H1 (cell line): ENCODE results near the gene SIGLEC14. TPM values are rescaled to one million over a fixed set of nuclear protein-coding genes. Genes with fewer than 3 reads are reported as not detected.

Experiments
- CTCF ChIA-PET: fragments of 300-600 bp; sonication (Branson Sonifier 250); formaldehyde crosslinking; loops from one replicate; lab custom pipeline; 2021; ENCODE audit not compliant: partially characterized antibody; lab: Charles Lee
- POLR2A ChIA-PET: fragments of 300-600 bp; sonication (Branson Sonifier 250); formaldehyde crosslinking; loops from one replicate; lab custom pipeline; 2021; ENCODE audit warnings: inconsistent platforms; ENCODE audit not compliant: partially characterized antibody; lab: Charles Lee
- DNase-seq, 2 experiments: peaks; one replicate each; pipeline versions ENCODE4 v3.0.0 to v3.0.0-alpha.2; 2010 to 2022; ENCODE audit warnings: low spot score in 2 of 2, low read depth in 1 of 2, mixed read lengths in 1 of 2
- FAIRE-seq: peaks from 2 replicates; lab custom pipeline; 2011; peaks lifted over from hg19 to GRCh38; lab: Jason Lieb, UNC
- H2AFZ ChIP-seq: 2 replicates; pipeline ENCODE4 v1.8.1; 2012; ENCODE audit warnings: low read length, inconsistent platforms
- H2AK5ac ChIP-seq: 2 replicates; pipeline ENCODE4 v1.6.1; 2013; ENCODE audit warnings: low read depth, low read length
- H2BK120ac ChIP-seq: replicated peaks from 2 replicates; pipeline ENCODE3; 2013; ENCODE audit warnings: low read depth, low read length, inconsistent platforms
- H2BK12ac ChIP-seq: 2 replicates; pipeline ENCODE4 v1.6.1; 2013; ENCODE audit warnings: low read depth, low read length
- H2BK15ac ChIP-seq: 2 replicates; pipeline ENCODE4 v1.6.1; 2013; ENCODE audit warnings: low read length
- H2BK20ac ChIP-seq: 2 replicates; pipeline ENCODE4 v1.6.1; 2013; ENCODE audit warnings: low read length
- H2BK5ac ChIP-seq: 2 replicates; pipeline ENCODE4 v1.6.1; 2013; ENCODE audit warnings: low read depth, low read length
- H3K14ac ChIP-seq: 2 replicates; pipeline ENCODE4 v1.6.1; 2013; ENCODE audit warnings: inconsistent platforms; ENCODE audit not compliant: insufficient read length
- H3K18ac ChIP-seq: 2 replicates; pipeline ENCODE4 v1.6.1; 2013; ENCODE audit warnings: low read length; ENCODE audit errors: extremely low read depth
- H3K23ac ChIP-seq: 2 replicates; pipeline ENCODE4 v1.6.1; 2013; ENCODE audit warnings: inconsistent platforms; ENCODE audit not compliant: insufficient read length
- H3K23me2 ChIP-seq: 2 replicates; pipeline ENCODE4 v1.6.1; 2013; ENCODE audit warnings: low read depth, low read length
- H3K27ac ChIP-seq: 2 replicates; pipeline ENCODE4 v1.6.1; 2011; ENCODE audit warnings: low read depth, low read length, inconsistent platforms
- H3K27me3 ChIP-seq, 4 experiments: replicated peaks in 1 of 4; 1 replicate in 1 of 4; 2 replicates in 3 of 4; pipeline versions ENCODE4 v1.6.1 to v1.8.1; 2011 to 2013; ENCODE audit warnings: low read length in 3 of 4, mild to moderate bottlenecking in 3 of 4, inconsistent platforms in 2 of 4, mixed read lengths in 2 of 4, moderate library complexity in 1 of 4; ENCODE audit not compliant: control insufficient read depth in 3 of 4, insufficient read depth in 3 of 4; ENCODE audit errors: extremely low read depth in 1 of 4
- H3K36me3 ChIP-seq, 4 experiments: 2 replicates each; pipeline versions ENCODE4 v1.6.1 to v1.8.1; 2011 to 2013; ENCODE audit warnings: mild to moderate bottlenecking in 4 of 4, low read length in 3 of 4, moderate library complexity in 2 of 4, control low read depth in 1 of 4, inconsistent platforms in 1 of 4; ENCODE audit not compliant: insufficient read depth in 4 of 4, control insufficient read depth in 2 of 4
- H3K4ac ChIP-seq: replicated peaks from 2 replicates; pipeline ENCODE3; 2013; ENCODE audit warnings: low read length, low read depth, mixed read lengths, inconsistent platforms; ENCODE audit not compliant: insufficient read length
- H3K4me1 ChIP-seq, 4 experiments: replicated peaks in 1 of 4; 1 replicate in 1 of 4; 2 replicates in 3 of 4; pipeline versions ENCODE4 v1.6.1 to v1.8.1; 2011 to 2013; ENCODE audit warnings: low read length in 3 of 4, inconsistent platforms in 2 of 4, mixed read lengths in 1 of 4; ENCODE audit not compliant: insufficient read depth in 4 of 4, control insufficient read depth in 3 of 4
- H3K4me2 ChIP-seq, 2 experiments: 2 replicates each; pipeline versions ENCODE4 v1.6.1 to v1.8.1; 2011 to 2013; ENCODE audit warnings: low read depth in 2 of 2, low read length in 2 of 2, control low read depth in 1 of 2, inconsistent platforms in 1 of 2, mild to moderate bottlenecking in 1 of 2; ENCODE audit not compliant: insufficient read depth in 1 of 2
- H3K4me3 ChIP-seq, 4 experiments: fragments of 200-600, 300-600 bp in 1 of 4; sonication (generic), shearing (Covaris generic), sonication (Bioruptor Twin) in 1 of 4; 2 replicates each; pipeline versions ENCODE4 v1.5.1 to v1.8.1; 2011 to 2016; ENCODE audit warnings: low read length in 4 of 4, low read depth in 3 of 4, control low read depth in 2 of 4, inconsistent platforms in 2 of 4, mild to moderate bottlenecking in 2 of 4, mixed read lengths in 1 of 4, moderate library complexity in 1 of 4; ENCODE audit not compliant: insufficient read depth in 2 of 4; ENCODE audit errors: extremely low read depth in 1 of 4
- H3K56ac ChIP-seq: replicated peaks from 2 replicates; pipeline ENCODE3; 2013; ENCODE audit warnings: low read depth, mild to moderate bottlenecking, mixed read lengths, low read length, inconsistent platforms; ENCODE audit not compliant: insufficient read length
- H3K79me1 ChIP-seq: 2 replicates; pipeline ENCODE4 v1.6.1; 2013; ENCODE audit warnings: low read depth, low read length, control low read depth
- H3K79me2 ChIP-seq, 2 experiments: 2 replicates each; pipeline versions ENCODE4 v1.6.1 to v1.8.1; 2012 to 2013; ENCODE audit warnings: low read length in 2 of 2, mild to moderate bottlenecking in 2 of 2, inconsistent platforms in 1 of 2; ENCODE audit not compliant: insufficient read depth in 2 of 2, control insufficient read depth in 1 of 2
- H3K9ac ChIP-seq, 4 experiments: replicated peaks in 1 of 4; 1 replicate in 1 of 4; 2 replicates in 3 of 4; pipeline versions ENCODE4 v1.6.1 to v1.8.1; 2011 to 2013; ENCODE audit warnings: low read depth in 3 of 4, low read length in 3 of 4, control low read depth in 2 of 4, mild to moderate bottlenecking in 2 of 4, moderate library complexity in 2 of 4, inconsistent platforms in 1 of 4; ENCODE audit errors: extremely low read depth in 1 of 4
- H3K9me3 ChIP-seq, 2 experiments: 2 replicates each; pipeline versions ENCODE4 v1.6.1 to v1.8.1; 2012 to 2013; ENCODE audit warnings: mild to moderate bottlenecking in 2 of 2, moderate library complexity in 2 of 2, control low read depth in 1 of 2, inconsistent platforms in 1 of 2, low read depth in 1 of 2, low read length in 1 of 2, mixed read lengths in 1 of 2; ENCODE audit not compliant: insufficient read depth in 2 of 2
- H4K20me1 ChIP-seq, 2 experiments: replicated peaks in 1 of 2; 2 replicates each; pipeline versions ENCODE3 to v1.8.1; 2011 to 2013; ENCODE audit warnings: inconsistent platforms in 2 of 2, low read length in 2 of 2, mild to moderate bottlenecking in 1 of 2; ENCODE audit not compliant: insufficient read depth in 2 of 2, control insufficient read depth in 1 of 2
- H4K5ac ChIP-seq: 2 replicates; pipeline ENCODE4 v1.6.1; 2013; ENCODE audit warnings: low read length, low read depth, mixed read lengths, inconsistent platforms; ENCODE audit not compliant: insufficient read length
- H4K8ac ChIP-seq: 2 replicates; pipeline ENCODE4 v1.8.0; 2013; ENCODE audit warnings: mild to moderate bottlenecking, moderate library complexity, low read length, inconsistent platforms; ENCODE audit not compliant: insufficient read depth; ENCODE audit errors: extremely low read depth
- H4K91ac ChIP-seq: replicated peaks from 2 replicates; pipeline ENCODE3; 2013; ENCODE audit warnings: low read length, mixed read lengths, inconsistent platforms; ENCODE audit not compliant: insufficient read length
- PHF8 ChIP-seq: fragments of 200-600 bp; sonication (generic); conservative IDR thresholded peaks from 2 replicates; pipeline ENCODE4 v1.7.1; 2012; ENCODE audit warnings: low read depth, mild to moderate bottlenecking, inconsistent platforms, low read length, moderate library complexity
- SIRT6 ChIP-seq: IDR thresholded peaks from one replicate; pipeline ENCODE4 v1.7.1; 2012; ENCODE audit warnings: low read length, inconsistent platforms
- SP4 ChIP-seq: IDR thresholded peaks from 2 replicates; pipeline ENCODE4 v1.6.1; 2012; ENCODE audit warnings: low read length, inconsistent platforms
- WGBS, 2 experiments: shearing (Covaris generic) in 1 of 2; methylation state at CpG; one replicate each; pipeline versions ENCODE4 v1.1.6 to v1.1.7; 2013 to 2015; ENCODE audit warnings: low lambda C conversion rate in 2 of 2, mixed read lengths in 2 of 2, inconsistent platforms in 1 of 2, low coverage in 1 of 2, missing lambda C conversion rate in 1 of 2; ENCODE audit not compliant: insufficient replicate concordance in 2 of 2, insufficient coverage in 1 of 2, insufficient read length in 1 of 2; ENCODE audit errors: extremely low coverage in 1 of 2, missing lambda C conversion rate in 1 of 2; 5-methylcytosine and 5-hydroxymethylcytosine counted together
- polyA plus RNA-seq, 7 experiments: library from polyadenylated mRNA; depleted of rRNA in 3 of 7; stranded (reverse) in 5 of 7; unstranded in 2 of 7; fragments of >200 nt in 5 of 7; fragments of 200-250 nt in 2 of 7; gene quantifications; 1 replicate in 5 of 7; 2 replicates in 1 of 7; 4 replicates in 1 of 7; pipeline versions ENCODE4 v1.2.1 to v1.2.3, GENCODE V29; 2011 to 2013; ENCODE audit warnings: missing spikeins in 2 of 7, mixed read lengths in 2 of 7
- total RNA-seq: library from RNA; stranded (reverse); fragmentation: NEBNext Ultra II Directional; extraction: Animal tissue kit (Norgen Biotek cat#: 25700); gene quantifications from 2 replicates; pipeline ENCODE4 v1.2.1, GENCODE V29; 2021

The SIGLEC14 gene
- total and polyA plus RNA-seq, 2 of the 8 experiments (the other 6 are each of a cell fraction or from before 2014, with no cell fraction given), result not detected

DNA sequence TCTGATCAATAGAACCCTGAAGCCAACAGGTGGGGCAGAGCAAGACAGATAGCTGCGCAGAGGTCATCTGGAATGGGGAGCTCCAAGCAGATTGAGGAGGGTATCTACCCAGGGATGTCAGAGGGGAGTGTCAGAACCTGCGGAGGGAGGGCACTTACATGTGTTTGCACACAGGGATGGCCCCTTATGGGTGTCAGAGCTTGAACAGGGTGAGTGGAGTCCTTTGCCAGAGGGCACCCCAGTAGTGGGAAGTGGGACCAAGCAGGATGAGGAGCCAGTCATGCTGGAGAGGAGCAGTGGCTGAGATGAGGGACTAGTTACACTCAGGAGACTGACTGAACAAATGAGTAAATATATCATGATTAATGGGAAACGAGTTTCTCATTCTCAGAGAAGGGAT, 17.0 kb upstream of the SIGLEC14 start:
- H3K9me3 ChIP-seq, result 0 out of 4 replicates have a peak, but pooled peaks cover 3 to 5% of the 10 kb centered on the region in 2 experiments
- 56% methylated on average over 3 of the region's 3 CpGs; no CpG with 5 or more reads in 1 of the 2 experiments for WGBS, 2 experiments
- no peak overlapping the region for H3K9ac ChIP-seq
- no peak overlapping the region for H4K91ac ChIP-seq
- H3K27me3 ChIP-seq, result peaks cover 0 to 2% (median 0%) of the 10 kb centered on the region in 4 experiments; a peak in 1 of 7 replicates
- H3K79me1 ChIP-seq, result no peaks in the 10 kb centered on the region
- no peak overlapping the region for H2BK120ac ChIP-seq
- no peaks in the 10 kb centered on the region for H4K20me1 ChIP-seq
- no peak overlapping the region for H3K18ac ChIP-seq
- no peak overlapping the region for H3K23ac ChIP-seq
- H3K27ac ChIP-seq, result no peak overlapping the region
- H2BK5ac ChIP-seq, result no peak overlapping the region
- H2BK12ac ChIP-seq, result no peak overlapping the region
- no peaks in the 10 kb centered on the region for H3K4me1 ChIP-seq
- CTCF ChIA-PET, result interaction anchor here (0.6 kb wide), 2 partner anchors 68 to 77 kb away, joined by 3 read pairs; no protein-coding TSS in a partner anchor
- no peak overlapping the region for H2BK15ac ChIP-seq
- no peak overlapping the region for H3K56ac ChIP-seq
- H3K36me3 ChIP-seq, result no peaks in the 10 kb centered on the region
- H2AFZ ChIP-seq, result no peak overlapping the region
- no peak overlapping the region for H3K4me2 ChIP-seq
- H2BK20ac ChIP-seq, result no peak overlapping the region
- H3K4me3 ChIP-seq, result no peak overlapping the region
- H4K8ac ChIP-seq, result no peak overlapping the region
- no peak overlapping the region for H3K4ac ChIP-seq
- H3K79me2 ChIP-seq, result no peaks in the 10 kb centered on the region
- no peak for DNase-seq
- FAIRE-seq, result no peak
- POLR2A ChIA-PET, result no interaction called here
- no peak overlapping the region for H3K14ac ChIP-seq
- H4K5ac ChIP-seq, result no peak overlapping the region
- H2AK5ac ChIP-seq, result no peak overlapping the region
- no peaks in the 10 kb centered on the region; the same call in 1 of the 2 replicates for H3K23me2 ChIP-seq
- TF ChIP-seq PHF8 (no peak), SIRT6 (no peak), SP4 (no peak)
